ENCODE data around the gene CXorf49B.
"Not testable (repeated sequence)": the region's sequence is repeated elsewhere in the genome, so short reads cannot be mapped to it uniquely, and the experiment has no call there.

CXorf49B gene

GRCh38 chrX:71763049-71763448 is at the start of gene CXorf49B:
Gene CXorf49B, plus strand, starts transcription at chrX:71763349. Its CDS starts 75 bp downstream, at chrX:71763424.
- not testable (repeated sequence) for DNase-seq

- DNase-seq: not testable (repeated sequence)
Measured at GRCh38 chrX:71714064-71714463, 49.1 kb upstream of the CXorf49B start.

- not testable (repeated sequence) for DNase-seq
Measured at GRCh38 chrX:71715551-71715950, 47.6 kb upstream of the CXorf49B start.

- DNase-seq: not testable (repeated sequence)
Measured at GRCh38 chrX:71716323-71716722, 46.8 kb upstream of the CXorf49B start.

GRCh38 chrX:71718185-71718584 is 45.0 kb upstream of the CXorf49B start, which contains the start of gene CXorf49:
Gene CXorf49, minus strand, starts transcription at chrX:71718285. Its CDS starts 134 bp downstream, at chrX:71718151.
- DNase-seq: not testable (repeated sequence)

GRCh38 chrX:71719195-71719594 is 44.0 kb upstream of the CXorf49B start:
- not testable (repeated sequence) for DNase-seq

GRCh38 chrX:71720289-71720886 is 42.8 kb upstream of the CXorf49B start:
- DNase-seq: not testable (repeated sequence)

GRCh38 chrX:71760688-71761281 is 2.4 kb upstream of the CXorf49B start:
- DNase-seq: not testable (repeated sequence)

GRCh38 chrX:71764832-71765231 is 1.7 kb downstream of the CXorf49B start:
- DNase-seq: not testable (repeated sequence)

- DNase-seq: not testable (repeated sequence)
Measured at GRCh38 chrX:71765613-71766012, 2.5 kb downstream of the CXorf49B start.

- DNase-seq: not testable (repeated sequence)
Measured at GRCh38 chrX:71767134-71767533, 4.0 kb downstream of the CXorf49B start.

- not testable (repeated sequence) for DNase-seq
Measured at GRCh38 chrX:71778322-71778721, 15.2 kb downstream of the CXorf49B start.

GRCh38 chrX:71782225-71782949 is 19.2 kb downstream of the CXorf49B start:
- DNase-seq: not testable (repeated sequence)

- DNase-seq: not testable (repeated sequence)
Measured at GRCh38 chrX:71782950-71783299, 19.8 kb downstream of the CXorf49B start.

GRCh38 chrX:71783569-71784347 is 20.6 kb downstream of the CXorf49B start:
- not testable (repeated sequence) for DNase-seq

GRCh38 chrX:71784348-71784983 is 21.3 kb downstream of the CXorf49B start:
- DNase-seq: not testable (repeated sequence)

GRCh38 chrX:71806450-71806849 is 43.3 kb downstream of the CXorf49B start:
- not testable (repeated sequence) for DNase-seq

GRCh38 chrX:71809886-71810285 is 46.7 kb downstream of the CXorf49B start:
- DNase-seq: no peak

GRCh38 chrX:71814123-71814912 is 51.2 kb downstream of the CXorf49B start:
- no peak for DNase-seq

- DNase-seq: no peak
Measured at GRCh38 chrX:71815121-71815905, 52.2 kb downstream of the CXorf49B start.

- DNase-seq: no peak
Measured at GRCh38 chrX:71815906-71816156, 52.7 kb downstream of the CXorf49B start.
